22Rv1 (cell line): ENCODE results near the gene USP40.
"Not testable (repeated sequence)": the region's sequence is repeated elsewhere in the genome, so short reads cannot be mapped to it uniquely, and the experiment has no call there.

ENCODE experiments used
- H3K27ac ChIP-seq: fragments of 450-650 bp; 2 replicates; pipeline ENCODE4 v1.5.1; 2017
- ZFX ChIP-seq: fragments of 450-650 bp; IDR thresholded peaks from 2 replicates; pipeline ENCODE4 v1.6.1; 2017; ENCODE audit warnings: antibody characterized with exemption, borderline replicate concordance
- TF ChIP-seq, protein P1 (sequence below): fragments of 450-650 bp; IDR thresholded peaks from 2 replicates; pipeline ENCODE4 v1.5.1; 2017; ENCODE audit warnings: mild to moderate bottlenecking

The USP40 gene

DNA sequence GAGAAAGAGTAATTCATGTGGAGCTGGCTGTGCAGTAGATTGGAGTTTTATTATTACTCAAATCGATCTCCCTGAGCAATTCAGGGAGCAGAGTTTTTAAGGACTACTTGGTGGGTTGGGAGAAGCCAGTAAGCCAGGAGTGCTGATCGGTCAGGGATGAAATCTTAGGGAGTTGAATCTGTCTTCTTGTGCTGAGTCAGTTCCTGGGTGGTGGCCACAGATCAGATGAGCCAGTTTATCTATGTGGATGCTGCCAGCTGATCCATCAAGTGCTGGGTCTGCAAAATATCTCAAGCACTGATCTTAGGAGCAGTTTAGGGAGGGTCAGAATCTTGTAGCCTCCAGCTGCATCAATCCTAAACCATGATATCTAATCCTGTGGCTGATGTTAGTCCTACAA is 33.8 kb upstream of the USP40 start:
- TF ChIP-seq, protein P1, sequence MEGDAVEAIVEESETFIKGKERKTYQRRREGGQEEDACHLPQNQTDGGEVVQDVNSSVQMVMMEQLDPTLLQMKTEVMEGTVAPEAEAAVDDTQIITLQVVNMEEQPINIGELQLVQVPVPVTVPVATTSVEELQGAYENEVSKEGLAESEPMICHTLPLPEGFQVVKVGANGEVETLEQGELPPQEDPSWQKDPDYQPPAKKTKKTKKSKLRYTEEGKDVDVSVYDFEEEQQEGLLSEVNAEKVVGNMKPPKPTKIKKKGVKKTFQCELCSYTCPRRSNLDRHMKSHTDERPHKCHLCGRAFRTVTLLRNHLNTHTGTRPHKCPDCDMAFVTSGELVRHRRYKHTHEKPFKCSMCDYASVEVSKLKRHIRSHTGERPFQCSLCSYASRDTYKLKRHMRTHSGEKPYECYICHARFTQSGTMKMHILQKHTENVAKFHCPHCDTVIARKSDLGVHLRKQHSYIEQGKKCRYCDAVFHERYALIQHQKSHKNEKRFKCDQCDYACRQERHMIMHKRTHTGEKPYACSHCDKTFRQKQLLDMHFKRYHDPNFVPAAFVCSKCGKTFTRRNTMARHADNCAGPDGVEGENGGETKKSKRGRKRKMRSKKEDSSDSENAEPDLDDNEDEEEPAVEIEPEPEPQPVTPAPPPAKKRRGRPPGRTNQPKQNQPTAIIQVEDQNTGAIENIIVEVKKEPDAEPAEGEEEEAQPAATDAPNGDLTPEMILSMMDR: no peak
- no peak for TF ChIP-seq ZFX
- no peak overlapping the region for H3K27ac ChIP-seq

DNA sequence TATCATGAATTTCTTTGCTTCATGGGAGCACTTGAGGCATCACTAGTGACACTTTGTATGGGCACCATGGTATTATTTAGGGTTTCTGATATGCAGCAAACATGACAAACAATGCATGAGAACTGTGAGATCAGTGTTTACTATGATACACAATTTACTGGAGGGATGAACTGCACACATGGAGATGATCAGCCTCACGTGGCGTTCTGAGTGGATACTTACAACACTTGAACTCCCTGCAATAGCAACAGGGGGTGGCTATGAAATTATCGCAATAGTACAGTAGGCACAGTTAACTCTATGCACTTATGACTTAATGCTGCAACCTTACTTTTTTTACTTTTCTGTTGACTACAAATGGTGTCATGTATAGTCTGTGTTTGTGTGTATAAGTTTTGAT is 32.4 kb upstream of the USP40 start:
- no peak overlapping the region for H3K27ac ChIP-seq
- TF ChIP-seq, protein P1: no peak
- TF ChIP-seq ZFX: no peak

DNA sequence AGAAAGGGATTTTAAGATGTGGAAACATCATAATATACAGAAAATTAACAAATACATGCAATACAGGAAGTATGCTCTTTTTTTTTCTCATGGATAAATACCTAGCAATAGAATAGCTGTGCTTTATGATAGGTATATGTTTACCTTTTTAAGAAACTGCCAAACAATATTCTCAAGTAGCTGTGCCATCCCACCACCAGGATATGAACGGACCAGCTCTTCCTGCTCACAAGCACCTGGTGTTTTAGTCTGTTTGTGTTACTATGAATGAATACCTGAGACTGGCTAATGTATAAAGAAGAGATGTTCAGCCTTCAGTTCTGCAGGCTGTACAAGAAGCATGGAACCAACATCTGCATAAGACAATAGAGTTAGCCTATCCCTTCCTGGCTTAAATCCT is 30.9 kb upstream of the USP40 start:
- H3K27ac ChIP-seq: no peak overlapping the region
- TF ChIP-seq, protein P1: no peak
- no peak for TF ChIP-seq ZFX

DNA sequence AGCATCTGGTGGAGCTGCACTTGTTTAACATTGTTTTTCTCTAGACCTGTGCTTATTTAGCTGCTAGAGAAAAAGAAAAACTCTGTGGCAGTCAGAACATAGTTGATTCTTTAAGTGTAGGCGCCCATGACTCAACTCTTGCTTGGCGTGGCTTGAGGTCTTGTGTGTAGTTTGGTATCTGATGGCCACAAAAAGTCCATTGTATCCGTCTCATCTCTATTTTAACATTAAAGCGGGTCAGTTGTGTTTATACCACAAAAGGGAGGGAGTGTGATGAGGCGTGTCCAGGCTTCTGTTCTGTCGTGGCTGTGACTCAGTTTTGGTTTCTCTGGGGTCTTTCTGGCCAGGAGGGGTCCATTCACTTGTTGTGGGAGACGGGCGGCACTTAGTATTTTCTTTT is 26.6 kb upstream of the USP40 start:
- no peak overlapping the region for H3K27ac ChIP-seq

DNA sequence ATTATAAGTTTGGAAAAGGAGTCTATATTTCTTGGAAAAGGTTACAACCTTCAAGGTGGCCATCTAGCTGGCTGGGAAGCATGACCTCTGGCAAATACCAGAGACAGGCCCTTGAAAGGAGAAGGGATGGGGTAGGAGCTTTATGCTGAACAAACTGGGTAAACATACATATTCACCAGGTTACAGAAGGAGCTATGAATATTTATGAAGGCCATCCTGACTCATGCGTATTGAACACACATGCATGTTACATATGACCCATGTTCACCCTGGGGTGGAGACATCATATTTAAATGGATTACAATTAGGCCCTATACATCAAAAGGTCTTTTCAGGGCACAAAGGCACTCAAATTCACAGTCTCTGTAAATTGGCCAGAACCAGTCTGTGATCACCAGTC is 26.1 kb upstream of the USP40 start:
- H3K27ac ChIP-seq: not testable (repeated sequence)

More for the DNA sequence above, 26.6 kb upstream of the USP40 start:
- no peak for TF ChIP-seq ZFX
- TF ChIP-seq, protein P1: no peak

DNA sequence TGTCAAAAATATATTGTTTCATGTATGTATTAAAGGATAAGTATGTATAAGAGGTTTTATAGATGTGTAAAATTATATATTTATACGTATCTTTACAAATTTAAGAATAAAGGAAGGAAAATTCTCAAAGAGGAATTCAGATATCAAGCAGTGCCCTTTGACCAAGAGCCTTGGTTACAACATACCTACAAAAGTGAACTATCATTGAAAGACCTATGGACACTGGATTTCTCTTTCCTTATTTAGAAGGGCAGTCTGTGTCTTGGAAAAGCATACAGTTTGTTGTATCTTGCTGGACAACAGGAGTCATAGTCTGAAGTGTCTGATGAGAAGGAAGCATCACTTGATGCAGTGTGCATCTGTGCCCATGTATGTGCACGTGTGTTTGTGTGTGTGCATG is 21.8 kb upstream of the USP40 start:
- TF ChIP-seq, protein P1: no peak
- TF ChIP-seq ZFX: no peak
- H3K27ac ChIP-seq: no peak overlapping the region

DNA sequence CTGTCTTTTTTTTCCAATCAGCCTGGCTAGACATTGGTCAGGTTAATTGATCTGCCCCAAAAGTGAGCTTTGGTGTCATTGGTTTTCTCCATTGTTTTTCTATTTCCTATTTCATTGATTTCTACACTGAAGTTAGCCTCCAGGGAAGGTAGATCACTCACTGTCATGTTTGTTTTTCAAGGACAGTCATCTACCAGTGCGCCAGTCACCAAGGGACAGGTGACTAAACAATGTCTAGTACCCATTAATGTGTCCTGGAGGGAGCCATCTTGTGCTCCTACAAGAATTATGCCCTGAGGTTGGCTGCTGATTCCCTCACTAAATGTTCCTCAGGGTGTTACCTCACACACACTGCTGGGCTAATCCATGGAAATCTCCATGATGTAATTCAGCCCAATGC is 17.6 kb upstream of the USP40 start:
- H3K27ac ChIP-seq: no peak overlapping the region
- TF ChIP-seq, protein P1: no peak
- TF ChIP-seq ZFX: no peak

DNA sequence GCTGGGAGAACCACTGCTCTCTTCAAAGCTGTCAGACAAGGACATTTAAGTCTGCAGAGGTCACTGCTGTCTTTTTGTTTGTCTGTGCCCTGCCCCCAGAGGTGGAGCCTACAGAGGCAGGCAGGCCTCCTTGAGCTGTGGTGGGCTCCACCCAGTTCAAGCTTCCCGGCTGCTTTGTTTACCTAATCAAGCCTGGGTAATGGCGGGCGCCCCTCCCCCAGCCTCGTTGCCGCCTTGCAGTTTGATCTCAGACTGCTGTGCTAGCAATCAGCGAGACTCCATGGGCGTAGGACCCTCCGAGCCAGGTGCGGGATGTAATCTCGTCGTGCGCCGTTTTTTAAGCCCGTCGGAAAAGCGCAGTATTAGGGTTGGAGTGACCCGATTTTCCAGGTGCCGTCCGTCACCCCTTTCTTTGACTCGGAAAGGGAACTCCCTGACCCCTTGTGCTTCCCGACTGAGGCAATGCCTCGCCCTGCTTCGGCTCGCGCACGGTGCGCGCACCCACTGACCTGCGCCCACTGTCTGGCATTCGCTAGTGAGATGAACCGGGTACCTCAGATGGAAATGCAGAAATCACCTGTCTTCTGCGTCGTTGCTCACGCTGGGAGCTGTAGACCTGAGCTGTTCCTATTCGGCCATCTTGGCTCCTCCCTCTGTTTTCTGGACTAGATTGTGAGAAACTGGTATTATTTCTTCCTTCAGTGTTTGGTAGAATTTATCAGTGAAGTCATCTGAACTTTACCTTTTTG is 16.8 kb upstream of the USP40 start:
- not testable (repeated sequence) for H3K27ac ChIP-seq

DNA sequence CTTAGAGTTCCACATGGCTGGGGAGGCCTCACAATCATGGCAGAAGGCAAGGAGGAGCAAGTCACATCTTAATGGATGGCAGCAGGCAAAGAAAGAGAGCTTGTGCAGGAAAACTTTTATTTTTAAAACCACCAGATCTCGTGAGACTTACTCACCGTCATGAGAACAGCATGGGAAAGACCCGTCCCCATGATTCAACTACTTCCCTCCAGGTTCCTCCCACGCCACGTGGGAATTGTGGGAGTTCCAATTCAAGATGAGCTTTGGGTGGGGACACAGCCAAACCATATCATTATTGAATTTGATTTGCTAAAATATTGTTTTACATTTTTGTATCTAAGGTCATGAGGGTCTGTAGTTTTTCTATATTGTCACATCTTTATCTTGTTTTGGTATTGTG is 10.8 kb upstream of the USP40 start:
- not testable (repeated sequence) for H3K27ac ChIP-seq
